Stimulated activated CD4-positive, alpha-beta T cell treated with anti-CD3 and anti-CD28 coated beads, Interleukin-4, amount 100 ng/mL, for 24 hours (primary cell): ENCODE results near the gene ADRA2C.

Experiments
- DNase-seq: peaks from one replicate; pipeline ENCODE4 v3.0.0-alpha.2; 2020

The ADRA2C gene

GRCh38 chr4:3816983-3817960, 51.1 kb downstream of the ADRA2C start:
- no peak for DNase-seq
